Liver (tissue), 9 donors: Measurements from ENCODE around the gene DOCK1. TPM values are rescaled to one million over a fixed set of nuclear protein-coding genes. Genes with fewer than 3 reads are reported as not detected.
A peak's percentile ranks its signal among the peaks of the same experiment; 100 is the strongest.

Experiments used
- DNase-seq: peaks from one replicate; pipeline ENCODE4 v3.0.0-alpha.2; 2017; ENCODE audit warnings: low spot score
- H3K27ac ChIP-seq, 2 donors: one replicate each; pipeline ENCODE4 v1.7.0; 2013; ENCODE audit warnings: inconsistent platforms in 2 of 2, low read length in 2 of 2, control low read depth in 1 of 2, low read depth in 1 of 2, mild to moderate bottlenecking in 1 of 2
- H3K27me3 ChIP-seq, 4 donors: one replicate each; pipeline versions ENCODE4 v1.6.1 to v1.7.0; 2013; ENCODE audit warnings: low read length in 3 of 4, inconsistent platforms in 1 of 4, mild to moderate bottlenecking in 1 of 4, moderate library complexity in 1 of 4; ENCODE audit not compliant: control insufficient read depth in 4 of 4, insufficient read depth in 4 of 4
- H3K36me3 ChIP-seq, 4 donors: one replicate each; pipeline versions ENCODE4 v1.6.1 to v1.7.0; 2013; ENCODE audit warnings: low read length in 3 of 4, mild to moderate bottlenecking in 3 of 4, low read depth in 1 of 4, moderate library complexity in 1 of 4; ENCODE audit not compliant: control insufficient read depth in 4 of 4, insufficient read depth in 3 of 4
- H3K4me1 ChIP-seq, 4 donors: one replicate each; pipeline versions ENCODE4 v1.6.1 to v1.7.0; 2013; ENCODE audit warnings: low read length in 3 of 4, mild to moderate bottlenecking in 3 of 4, moderate library complexity in 1 of 4; ENCODE audit not compliant: control insufficient read depth in 4 of 4, insufficient read depth in 4 of 4
- H3K4me3 ChIP-seq, 3 donors: one replicate each; pipeline versions ENCODE4 v1.6.1 to v1.7.0; 2013; ENCODE audit warnings: low read length in 3 of 3, control low read depth in 1 of 3, low read depth in 1 of 3, mild to moderate bottlenecking in 1 of 3
- H3K9ac ChIP-seq, 2 donors: one replicate each; pipeline ENCODE4 v1.7.0; 2013; ENCODE audit warnings: low read length in 2 of 2, mild to moderate bottlenecking in 2 of 2, moderate library complexity in 2 of 2, control low read depth in 1 of 2, low read depth in 1 of 2
- H3K9me3 ChIP-seq, 4 donors: one replicate each; pipeline versions ENCODE4 v1.6.1 to v1.7.0; 2013; ENCODE audit warnings: low read length in 3 of 4; ENCODE audit not compliant: control insufficient read depth in 4 of 4
- EGR1 ChIP-seq, 2 donors: IDR thresholded peaks; 2 replicates each; pipeline ENCODE4 v1.6.1; 2016 to 2018; ENCODE audit warnings: antibody characterized with exemption in 2 of 2, low read depth in 2 of 2
- FOXA1 ChIP-seq: IDR thresholded peaks from 2 replicates; pipeline ENCODE4 v1.6.1; 2016; ENCODE audit warnings: antibody characterized with exemption
- FOXA2 ChIP-seq: IDR thresholded peaks from 2 replicates; pipeline ENCODE4 v1.6.1; 2016; ENCODE audit warnings: antibody characterized with exemption
- GABPA ChIP-seq, 2 donors: IDR thresholded peaks in 1 of 2; conservative IDR thresholded peaks in 1 of 2; 2 replicates each; pipeline ENCODE4 v1.6.1; 2016; ENCODE audit warnings: antibody characterized with exemption in 2 of 2, mild to moderate bottlenecking in 1 of 2, moderate library complexity in 1 of 2
- HNF4A ChIP-seq, 2 donors: conservative IDR thresholded peaks; 2 replicates each; pipeline ENCODE4 v1.6.1; 2016; ENCODE audit warnings: antibody characterized with exemption in 2 of 2, mild to moderate bottlenecking in 2 of 2
- HNF4G ChIP-seq: IDR thresholded peaks from 2 replicates; pipeline ENCODE4 v1.6.1; 2016; ENCODE audit warnings: antibody characterized with exemption
- JUND ChIP-seq, 2 donors: IDR thresholded peaks; 2 replicates each; pipeline ENCODE4 v1.6.1; 2016; ENCODE audit warnings: antibody characterized with exemption in 2 of 2
- NR2F2 ChIP-seq: IDR thresholded peaks from 2 replicates; pipeline ENCODE4 v1.6.1; 2016; ENCODE audit warnings: antibody characterized with exemption
- RAD21 ChIP-seq, 2 donors: IDR thresholded peaks; 2 replicates each; pipeline ENCODE4 v1.6.1; 2016; ENCODE audit warnings: antibody characterized with exemption in 2 of 2, mild to moderate bottlenecking in 2 of 2
- RXRA ChIP-seq, 2 donors: IDR thresholded peaks; 2 replicates each; pipeline ENCODE4 v1.6.1; 2017 to 2018; ENCODE audit warnings: antibody characterized with exemption in 2 of 2, mild to moderate bottlenecking in 1 of 2
- SP1 ChIP-seq: IDR thresholded peaks from 2 replicates; pipeline ENCODE4 v1.6.1; 2018; ENCODE audit warnings: antibody characterized with exemption, mild to moderate bottlenecking
- TAF1 ChIP-seq: conservative IDR thresholded peaks from 2 replicates; pipeline ENCODE4 v1.6.1; 2016; ENCODE audit warnings: antibody characterized with exemption, mild to moderate bottlenecking
- YY1 ChIP-seq: IDR thresholded peaks from 2 replicates; pipeline ENCODE4 v1.6.1; 2016; ENCODE audit warnings: antibody characterized with exemption, mild to moderate bottlenecking
- WGBS: extraction: QIAGEN DNeasy Blood & Tissue Kit; methylation state at CpG from one replicate; pipeline ENCODE4 v1.1.7; 2013; 5-methylcytosine and 5-hydroxymethylcytosine counted together
- polyA plus RNA-seq, 2 donors: library from polyadenylated mRNA; stranded (reverse) in 1 of 2; unstranded in 1 of 2; fragments of 200-250 nt in 1 of 2; fragments of >200 nt in 1 of 2; fragmentation: Nextera tagmentation in 1 of 2; extraction: Ambion mirVana in 1 of 2; gene quantifications; one replicate each; pipeline versions ENCODE4 v1.2.1 to v1.2.3, GENCODE V29; 2013 to 2015
- total RNA-seq, 2 donors: library from RNA; depleted of rRNA; stranded (reverse); fragments of >200 nt; gene quantifications; one replicate each; pipeline ENCODE4 v1.2.3, GENCODE V29; 2014
- TF ChIP-seq, protein P1 (sequence below): IDR thresholded peaks from 2 replicates; pipeline ENCODE4 v1.6.1; 2016; ENCODE audit warnings: antibody characterized with exemption
- TF ChIP-seq, protein P2 (sequence below): IDR thresholded peaks from 2 replicates; pipeline ENCODE4 v1.6.1; 2016; ENCODE audit warnings: antibody characterized with exemption
- TF ChIP-seq, protein P3 (sequence below): fragments of 150-350 bp; IDR thresholded peaks from 2 replicates; pipeline ENCODE4 v1.5.1; 2017; ENCODE audit warnings: improper control_type of control experiment, low read depth, low read length; ENCODE audit not compliant: missing input control
- TF ChIP-seq, protein P4 (sequence below): IDR thresholded peaks from 2 replicates; pipeline ENCODE4 v1.6.1; 2016; ENCODE audit warnings: antibody characterized with exemption
- donor health status: healthy.
- donor health status: healthy.
- donor health status: healthy.
- donor health status: healthy.
- donor health status: healthy.

DOCK1 gene
- total and polyA plus RNA-seq, 4 donors: 3.8 to 28.8 (median 9.1) TPM

DNA sequence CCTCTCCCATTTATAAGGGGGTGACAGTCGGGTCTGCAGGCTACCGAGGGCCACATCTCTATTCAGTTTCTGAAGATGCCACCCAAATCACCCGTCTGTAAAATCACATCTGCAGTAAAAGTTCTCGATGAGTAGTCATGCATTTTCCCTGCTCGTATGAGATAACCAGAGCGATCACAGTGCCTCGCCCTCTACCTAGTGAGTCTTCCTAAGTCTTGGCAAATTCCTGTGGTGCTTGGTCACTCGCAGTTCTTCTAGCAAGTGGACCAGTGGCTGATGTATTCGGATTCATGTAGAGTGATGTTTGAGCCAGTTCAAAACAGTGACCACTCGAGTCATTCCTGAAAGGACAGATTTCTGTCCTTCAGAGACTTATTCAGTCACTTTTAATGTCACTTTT, 246.3 kb downstream of the DOCK1 start:
- no peak for DNase-seq
- TF ChIP-seq, protein P1, sequence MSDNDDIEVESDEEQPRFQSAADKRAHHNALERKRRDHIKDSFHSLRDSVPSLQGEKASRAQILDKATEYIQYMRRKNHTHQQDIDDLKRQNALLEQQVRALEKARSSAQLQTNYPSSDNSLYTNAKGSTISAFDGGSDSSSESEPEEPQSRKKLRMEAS: no peak
- TF ChIP-seq NR2F2: no peak
- TF ChIP-seq, protein P2, sequence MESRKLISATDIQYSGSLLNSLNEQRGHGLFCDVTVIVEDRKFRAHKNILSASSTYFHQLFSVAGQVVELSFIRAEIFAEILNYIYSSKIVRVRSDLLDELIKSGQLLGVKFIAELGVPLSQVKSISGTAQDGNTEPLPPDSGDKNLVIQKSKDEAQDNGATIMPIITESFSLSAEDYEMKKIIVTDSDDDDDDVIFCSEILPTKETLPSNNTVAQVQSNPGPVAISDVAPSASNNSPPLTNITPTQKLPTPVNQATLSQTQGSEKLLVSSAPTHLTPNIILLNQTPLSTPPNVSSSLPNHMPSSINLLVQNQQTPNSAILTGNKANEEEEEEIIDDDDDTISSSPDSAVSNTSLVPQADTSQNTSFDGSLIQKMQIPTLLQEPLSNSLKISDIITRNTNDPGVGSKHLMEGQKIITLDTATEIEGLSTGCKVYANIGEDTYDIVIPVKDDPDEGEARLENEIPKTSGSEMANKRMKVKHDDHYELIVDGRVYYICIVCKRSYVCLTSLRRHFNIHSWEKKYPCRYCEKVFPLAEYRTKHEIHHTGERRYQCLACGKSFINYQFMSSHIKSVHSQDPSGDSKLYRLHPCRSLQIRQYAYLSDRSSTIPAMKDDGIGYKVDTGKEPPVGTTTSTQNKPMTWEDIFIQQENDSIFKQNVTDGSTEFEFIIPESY: no peak
- TF ChIP-seq RAD21 (IDR thresholded peaks at IDR 0.05): no peak
- no peak for TF ChIP-seq HNF4A (conservative IDR thresholded peaks at IDR 0.05)
- no peak for TF ChIP-seq FOXA1
- no peak for TF ChIP-seq EGR1 (IDR thresholded peaks at IDR 0.05; ENCODE audit: low read depth in 2 of 2)
- TF ChIP-seq, protein P3, sequence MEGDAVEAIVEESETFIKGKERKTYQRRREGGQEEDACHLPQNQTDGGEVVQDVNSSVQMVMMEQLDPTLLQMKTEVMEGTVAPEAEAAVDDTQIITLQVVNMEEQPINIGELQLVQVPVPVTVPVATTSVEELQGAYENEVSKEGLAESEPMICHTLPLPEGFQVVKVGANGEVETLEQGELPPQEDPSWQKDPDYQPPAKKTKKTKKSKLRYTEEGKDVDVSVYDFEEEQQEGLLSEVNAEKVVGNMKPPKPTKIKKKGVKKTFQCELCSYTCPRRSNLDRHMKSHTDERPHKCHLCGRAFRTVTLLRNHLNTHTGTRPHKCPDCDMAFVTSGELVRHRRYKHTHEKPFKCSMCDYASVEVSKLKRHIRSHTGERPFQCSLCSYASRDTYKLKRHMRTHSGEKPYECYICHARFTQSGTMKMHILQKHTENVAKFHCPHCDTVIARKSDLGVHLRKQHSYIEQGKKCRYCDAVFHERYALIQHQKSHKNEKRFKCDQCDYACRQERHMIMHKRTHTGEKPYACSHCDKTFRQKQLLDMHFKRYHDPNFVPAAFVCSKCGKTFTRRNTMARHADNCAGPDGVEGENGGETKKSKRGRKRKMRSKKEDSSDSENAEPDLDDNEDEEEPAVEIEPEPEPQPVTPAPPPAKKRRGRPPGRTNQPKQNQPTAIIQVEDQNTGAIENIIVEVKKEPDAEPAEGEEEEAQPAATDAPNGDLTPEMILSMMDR: no peak
- TF ChIP-seq FOXA2: no peak
- TF ChIP-seq, protein P4, sequence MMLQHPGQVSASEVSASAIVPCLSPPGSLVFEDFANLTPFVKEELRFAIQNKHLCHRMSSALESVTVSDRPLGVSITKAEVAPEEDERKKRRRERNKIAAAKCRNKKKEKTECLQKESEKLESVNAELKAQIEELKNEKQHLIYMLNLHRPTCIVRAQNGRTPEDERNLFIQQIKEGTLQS: no peak
- TF ChIP-seq HNF4G: no peak
- TF ChIP-seq YY1: no peak
- H3K9me3 ChIP-seq: no peaks in the 10 kb centered on the region
- peaks cover 0 to 15% (median 14%) of the 10 kb centered on the region in 4 donors for H3K4me1 ChIP-seq
- no peaks in the 10 kb centered on the region for H3K36me3 ChIP-seq
- H3K27ac ChIP-seq: no peak overlapping the region
- WGBS: 96% methylated on average over 10 of the region's 10 CpGs
- H3K4me3 ChIP-seq: no peak overlapping the region
- H3K27me3 ChIP-seq: no peaks in the 10 kb centered on the region
- H3K9ac ChIP-seq: no peak overlapping the region

DNA sequence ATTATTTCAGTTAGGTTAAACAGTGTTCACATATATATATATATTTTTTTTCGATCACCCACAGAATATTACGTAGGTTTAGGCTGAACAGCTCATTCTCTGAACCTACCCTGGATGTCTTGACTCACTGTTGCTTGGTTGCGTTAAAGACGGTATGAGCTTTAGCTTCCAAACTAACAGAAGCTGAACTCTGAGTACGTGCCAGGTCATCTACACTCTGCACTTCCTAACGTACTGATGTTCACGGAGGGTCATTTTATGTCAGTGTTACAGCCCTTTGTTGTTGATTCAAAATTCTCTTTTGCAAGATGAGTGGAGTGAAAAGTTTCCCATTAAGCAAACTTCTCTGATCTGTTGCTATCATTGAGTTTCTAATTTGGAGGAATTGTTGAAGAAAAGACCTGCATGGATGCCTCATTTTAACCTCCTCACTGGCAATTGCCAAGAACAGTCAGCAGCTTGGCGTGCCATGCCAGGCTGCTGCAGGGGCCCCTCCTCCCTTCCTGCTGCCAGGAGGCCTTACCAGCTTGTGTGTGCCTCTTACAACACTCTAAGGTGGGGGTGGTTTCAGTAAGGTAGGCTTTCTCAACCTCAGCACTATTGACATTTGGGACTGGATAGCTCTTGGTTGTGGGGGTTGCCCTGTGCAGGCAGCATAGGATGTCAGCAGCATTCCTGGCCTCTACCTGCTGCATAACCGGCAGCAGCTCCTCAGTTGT, 246.9 kb downstream of the DOCK1 start:
- H3K9me3 ChIP-seq: no peaks in the 10 kb centered on the region
- no peaks in the 10 kb centered on the region for H3K27me3 ChIP-seq
- peaks cover 0 to 15% (median 14%) of the 10 kb centered on the region in 4 donors for H3K4me1 ChIP-seq
- peak overlapping the region in 1 of 2 donors; percentile 34 for H3K27ac ChIP-seq
- H3K36me3 ChIP-seq: no peaks in the 10 kb centered on the region
- H3K4me3 ChIP-seq: no peak overlapping the region
- WGBS: 46% methylated on average over 9 of the region's 9 CpGs
- no peak for DNase-seq
- no peak overlapping the region for H3K9ac ChIP-seq
- no peak for TF ChIP-seq TAF1
- TF ChIP-seq HNF4A (conservative IDR thresholded peaks at IDR 0.05): peak; percentile 56 to 76
- TF ChIP-seq FOXA2: peak; percentile 96
- TF ChIP-seq, protein P4: peak; percentile 19
- TF ChIP-seq SP1: peak; percentile 64
- no peak for TF ChIP-seq HNF4G
- TF ChIP-seq NR2F2: no peak
- peak in 1 of 2 donors; percentile 54 for TF ChIP-seq EGR1 (IDR thresholded peaks at IDR 0.05; ENCODE audit: low read depth in 2 of 2)
- TF ChIP-seq, protein P2: peak; percentile 55
- peak; percentile 60 for TF ChIP-seq YY1
- no peak for TF ChIP-seq GABPA (IDR thresholded peaks at IDR 0.05 in 1 of 2, conservative IDR thresholded peaks at IDR 0.05 in 1 of 2)
- TF ChIP-seq RXRA (IDR thresholded peaks at IDR 0.05): peak; percentile 71 to 90
- peak; percentile 57 to 58 for TF ChIP-seq RAD21 (IDR thresholded peaks at IDR 0.05)
- TF ChIP-seq, protein P3: no peak
- peak; percentile 90 for TF ChIP-seq FOXA1
- TF ChIP-seq JUND (IDR thresholded peaks at IDR 0.05): peak; percentile 44 to 75
